Parathyroid adenoma (tissue), 2 donors: ENCODE measurements around the gene DIRAS1.
"Not testable (repeated sequence)": the region's sequence is repeated elsewhere in the genome, so short reads cannot be mapped to it uniquely, and the experiment has no call there.

ENCODE experiments used
- H2AFZ ChIP-seq: fragments of 300-600 bp; sonication (generic); one replicate; pipeline ENCODE4 v1.7.0; 2017; ENCODE audit warnings: antibody characterized with exemption, mild to moderate bottlenecking
- H3K27ac ChIP-seq: fragments of 300-600 bp; sonication (generic); one replicate; pipeline ENCODE4 v1.7.0; 2017
- H3K27me3 ChIP-seq: fragments of 300-600 bp; sonication (generic); one replicate; pipeline ENCODE4 v1.7.0; 2017; ENCODE audit warnings: low read length; ENCODE audit not compliant: control insufficient read depth, insufficient read depth
- H3K36me3 ChIP-seq: fragments of 300-600 bp; sonication (generic); one replicate; pipeline ENCODE4 v1.7.0; 2017; ENCODE audit warnings: low read length; ENCODE audit not compliant: control insufficient read depth, insufficient read depth
- H3K4me1 ChIP-seq: fragments of 300-600 bp; sonication (generic); one replicate; pipeline ENCODE4 v1.7.0; 2017; ENCODE audit warnings: control low read depth
- H3K4me2 ChIP-seq: fragments of 300-600 bp; sonication (generic); one replicate; pipeline ENCODE4 v1.7.0; 2017; ENCODE audit warnings: low read length
- H3K4me3 ChIP-seq: fragments of 300-600 bp; sonication (generic); one replicate; pipeline ENCODE4 v1.7.0; 2017; ENCODE audit warnings: low read depth, low read length
- H3K79me2 ChIP-seq: fragments of 300-600 bp; sonication (generic); one replicate; pipeline ENCODE4 v1.7.0; 2017; ENCODE audit warnings: control low read depth
- H3K9ac ChIP-seq: fragments of 300-600 bp; sonication (generic); one replicate; pipeline ENCODE4 v1.7.0; 2017; ENCODE audit warnings: mild to moderate bottlenecking
- H3K9me3 ChIP-seq: fragments of 300-600 bp; sonication (generic); one replicate; pipeline ENCODE4 v1.7.0; 2017; ENCODE audit warnings: low read length; ENCODE audit not compliant: control insufficient read depth
- TF ChIP-seq, protein P1 (sequence below): fragments of 300-600 bp; sonication (generic); IDR thresholded peaks from one replicate; pipeline ENCODE4 v1.7.0; 2017; ENCODE audit warnings: antibody characterized with exemption, mild to moderate bottlenecking
- donor health status: primary hyperparathyroidism.

DIRAS1 gene

DNA sequence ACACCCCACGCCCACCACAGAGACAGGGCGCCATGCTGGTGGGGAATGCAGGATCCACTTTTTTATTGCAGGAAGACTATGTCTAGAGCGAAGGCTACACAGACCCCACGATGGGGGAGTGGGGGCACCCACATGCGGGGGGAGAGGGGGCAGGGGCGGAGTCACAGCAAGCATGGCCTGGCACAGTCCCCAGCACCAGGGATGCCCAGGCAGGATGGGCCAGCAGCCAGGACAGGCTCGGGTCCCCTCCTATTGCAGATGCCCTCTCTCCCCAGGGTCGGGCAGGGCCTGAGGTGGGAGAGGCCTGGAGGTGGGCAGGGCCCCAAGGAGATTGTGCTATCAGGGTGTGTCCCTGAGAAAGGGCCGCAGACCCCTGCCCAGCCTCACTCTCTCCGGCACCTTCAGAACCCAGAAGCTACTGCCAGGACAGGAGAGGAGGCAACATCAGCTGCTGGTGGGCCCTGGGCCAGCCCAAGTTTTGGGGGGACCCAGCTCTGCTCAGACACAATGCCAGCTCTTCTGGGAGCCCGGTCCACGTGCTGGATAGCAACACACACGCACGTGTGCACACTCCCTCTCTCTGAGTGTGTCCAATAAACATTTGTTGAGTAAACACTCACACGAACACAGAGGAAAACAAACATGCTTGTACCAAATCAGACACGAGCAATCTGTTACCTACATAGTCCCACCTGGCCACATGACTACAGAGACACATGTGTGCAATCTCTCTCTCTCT lies 6.5 kb downstream of the DIRAS1 start:
- Histone ChIP-seq H3K79me2 (no peaks in the 10 kb centered on the region), H3K4me1 (peaks cover 2% of the 10 kb centered on the region), H3K9ac (no peak overlapping the region), H2AFZ (no peak overlapping the region), H3K27ac (no peak overlapping the region), H3K36me3 (no peaks in the 10 kb centered on the region), H3K4me2 (no peak overlapping the region), H3K4me3 (no peak overlapping the region), H3K9me3 (no peaks in the 10 kb centered on the region), H3K27me3 (no peaks in the 10 kb centered on the region)
- TF ChIP-seq, protein P1, sequence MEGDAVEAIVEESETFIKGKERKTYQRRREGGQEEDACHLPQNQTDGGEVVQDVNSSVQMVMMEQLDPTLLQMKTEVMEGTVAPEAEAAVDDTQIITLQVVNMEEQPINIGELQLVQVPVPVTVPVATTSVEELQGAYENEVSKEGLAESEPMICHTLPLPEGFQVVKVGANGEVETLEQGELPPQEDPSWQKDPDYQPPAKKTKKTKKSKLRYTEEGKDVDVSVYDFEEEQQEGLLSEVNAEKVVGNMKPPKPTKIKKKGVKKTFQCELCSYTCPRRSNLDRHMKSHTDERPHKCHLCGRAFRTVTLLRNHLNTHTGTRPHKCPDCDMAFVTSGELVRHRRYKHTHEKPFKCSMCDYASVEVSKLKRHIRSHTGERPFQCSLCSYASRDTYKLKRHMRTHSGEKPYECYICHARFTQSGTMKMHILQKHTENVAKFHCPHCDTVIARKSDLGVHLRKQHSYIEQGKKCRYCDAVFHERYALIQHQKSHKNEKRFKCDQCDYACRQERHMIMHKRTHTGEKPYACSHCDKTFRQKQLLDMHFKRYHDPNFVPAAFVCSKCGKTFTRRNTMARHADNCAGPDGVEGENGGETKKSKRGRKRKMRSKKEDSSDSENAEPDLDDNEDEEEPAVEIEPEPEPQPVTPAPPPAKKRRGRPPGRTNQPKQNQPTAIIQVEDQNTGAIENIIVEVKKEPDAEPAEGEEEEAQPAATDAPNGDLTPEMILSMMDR = no peak

DNA sequence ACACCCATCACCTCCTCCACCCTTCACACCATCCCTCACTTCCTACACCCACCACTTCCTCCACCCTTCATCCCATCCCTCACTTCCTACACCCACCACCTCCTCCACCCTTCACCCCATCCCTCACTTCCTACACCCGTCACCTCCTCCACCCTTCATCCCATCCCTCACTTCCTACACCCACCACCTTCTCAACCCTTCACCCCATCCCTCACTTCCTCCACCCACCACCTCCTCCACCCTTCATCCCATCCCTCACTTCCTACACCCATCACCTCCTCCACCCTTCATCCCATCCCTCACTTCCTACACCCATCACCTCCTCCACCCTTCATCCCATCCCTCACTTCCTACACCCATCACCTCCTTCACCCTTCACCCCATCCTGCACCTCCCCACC lies 7.1 kb downstream of the DIRAS1 start:
- not testable (repeated sequence) for H3K4me2 ChIP-seq, H3K27me3 ChIP-seq, H3K27ac ChIP-seq, H2AFZ ChIP-seq, H3K4me3 ChIP-seq, H3K9me3 ChIP-seq, H3K4me1 ChIP-seq, H3K9ac ChIP-seq, H3K36me3 ChIP-seq, H3K79me2 ChIP-seq

DNA sequence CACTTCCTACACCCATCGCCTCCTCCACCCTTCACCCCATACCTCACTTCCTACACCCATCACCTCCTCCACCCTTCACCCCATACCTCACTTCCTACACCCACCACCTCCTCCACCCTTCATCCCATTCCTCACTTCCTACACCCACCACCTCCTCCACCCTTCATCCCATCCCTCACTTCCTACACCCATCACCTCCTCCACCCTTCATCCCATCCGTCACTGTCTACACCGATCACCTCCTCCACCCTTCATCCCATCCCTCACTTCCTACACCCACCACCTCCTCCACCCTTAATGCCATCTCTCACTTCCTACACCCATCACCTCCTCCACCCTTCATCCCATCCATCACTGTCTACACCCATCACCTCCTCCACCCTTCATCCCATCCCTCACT lies 8.0 kb downstream of the DIRAS1 start:
- H3K79me2 ChIP-seq, H3K9ac ChIP-seq, H3K27ac ChIP-seq, H3K36me3 ChIP-seq, H3K9me3 ChIP-seq, H3K4me3 ChIP-seq, H3K4me1 ChIP-seq, H2AFZ ChIP-seq, H3K4me2 ChIP-seq, H3K27me3 ChIP-seq: not testable (repeated sequence)

DNA sequence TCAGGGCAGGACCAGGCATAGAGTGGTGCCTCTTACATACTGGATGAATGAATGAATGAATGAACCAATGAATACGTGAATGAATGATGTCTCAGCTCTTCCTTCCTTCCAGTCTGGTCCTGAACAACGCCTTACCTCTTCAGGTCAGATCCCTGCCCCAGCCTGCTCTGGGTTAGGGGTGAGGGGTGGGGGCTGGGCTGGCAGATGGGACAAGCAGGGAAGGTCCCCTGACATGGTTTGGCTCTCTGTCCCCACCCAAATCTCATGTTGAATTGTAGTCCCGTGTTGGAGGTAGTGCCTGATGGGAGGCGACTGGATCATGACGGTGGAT lies 9.3 kb downstream of the DIRAS1 start:
- H3K79me2 ChIP-seq = no peaks in the 10 kb centered on the region
- H3K4me2 ChIP-seq = no peak overlapping the region
- H3K36me3 ChIP-seq = no peaks in the 10 kb centered on the region
- TF ChIP-seq, protein P1 = no peak
- H2AFZ ChIP-seq = no peak overlapping the region
- no peaks in the 10 kb centered on the region for H3K4me1 ChIP-seq
- no peak overlapping the region for H3K9ac ChIP-seq
- H3K27ac ChIP-seq = no peak overlapping the region
- H3K27me3 ChIP-seq = no peaks in the 10 kb centered on the region
- H3K9me3 ChIP-seq = no peaks in the 10 kb centered on the region
- H3K4me3 ChIP-seq = no peak overlapping the region

DNA sequence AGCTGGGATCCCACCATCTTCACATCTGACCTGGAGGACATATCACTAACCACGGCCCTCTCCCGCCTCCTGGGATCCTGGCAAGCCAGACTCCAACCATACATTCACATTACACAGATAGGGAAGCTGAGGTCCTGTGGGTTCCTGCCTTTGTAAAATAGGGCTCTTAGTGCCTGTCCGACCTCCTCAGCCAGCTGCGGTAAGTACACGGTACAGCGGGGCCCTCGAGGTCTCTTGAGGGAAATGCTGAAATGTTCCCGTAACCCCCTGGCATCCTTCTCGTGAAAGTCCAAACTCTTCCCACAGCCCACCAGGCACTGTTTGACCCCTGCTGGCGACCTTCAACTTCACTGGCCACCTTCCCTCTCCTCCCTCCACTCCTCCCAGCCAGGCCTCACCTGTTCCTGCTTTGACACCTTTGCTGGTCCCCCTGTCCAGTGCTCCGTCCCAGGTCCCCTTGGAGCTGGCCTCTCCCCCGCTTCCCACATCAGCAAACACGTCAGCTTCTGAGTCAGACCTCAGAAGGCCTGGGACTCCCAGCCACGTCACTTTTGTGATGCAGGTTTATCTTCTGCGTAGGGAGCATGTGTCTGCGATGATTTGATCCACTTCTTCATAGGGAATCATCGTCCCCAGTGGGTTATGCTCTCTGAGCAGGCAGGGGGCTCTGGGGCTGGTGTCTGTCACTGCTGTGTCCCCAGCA lies 9.8 kb downstream of the DIRAS1 start:
- H3K4me1 ChIP-seq = no peaks in the 10 kb centered on the region
- no peak overlapping the region for H3K27ac ChIP-seq
- H3K4me2 ChIP-seq = no peak overlapping the region
- H3K9ac ChIP-seq = no peak overlapping the region
- TF ChIP-seq, protein P1 = no peak
- no peaks in the 10 kb centered on the region for H3K9me3 ChIP-seq
- H3K79me2 ChIP-seq = no peaks in the 10 kb centered on the region
- no peaks in the 10 kb centered on the region for H3K36me3 ChIP-seq
- no peak overlapping the region for H2AFZ ChIP-seq
- H3K27me3 ChIP-seq = no peaks in the 10 kb centered on the region
- no peak overlapping the region for H3K4me3 ChIP-seq
